ENCODE data around the gene SYNM.

SYNM gene

DNA sequence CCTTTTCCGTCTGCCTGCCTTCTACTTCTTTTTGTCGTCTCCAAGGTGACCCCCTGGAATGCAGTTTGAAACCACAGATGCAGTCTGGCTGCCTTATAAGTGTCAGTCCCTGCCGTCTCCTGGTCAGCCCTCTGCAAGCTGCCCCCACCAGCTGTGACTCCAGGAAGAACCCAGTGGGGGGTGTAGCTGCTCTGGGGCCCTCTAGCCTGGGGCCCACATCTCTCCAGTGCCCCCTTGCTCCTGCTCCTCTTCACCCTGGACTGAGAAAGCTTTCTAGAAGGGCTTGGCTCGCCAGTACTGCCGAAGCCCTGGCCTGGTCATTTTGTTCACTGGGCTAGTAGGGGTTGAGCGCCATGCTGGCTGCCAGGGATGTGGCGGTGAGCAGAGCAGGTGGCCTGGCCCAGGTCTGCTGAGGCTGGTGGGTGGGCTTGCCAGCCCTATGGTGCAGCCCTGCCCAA lies 21.3 kb downstream of the SYNM start:
- no peak overlapping the region for H3K4me3 ChIP-seq (replicated peaks; ENCODE audit: low read depth, low read length)
- DNase-seq (ENCODE audit: extremely low read depth, low read depth): no peak
- TF ChIP-seq, protein P1, sequence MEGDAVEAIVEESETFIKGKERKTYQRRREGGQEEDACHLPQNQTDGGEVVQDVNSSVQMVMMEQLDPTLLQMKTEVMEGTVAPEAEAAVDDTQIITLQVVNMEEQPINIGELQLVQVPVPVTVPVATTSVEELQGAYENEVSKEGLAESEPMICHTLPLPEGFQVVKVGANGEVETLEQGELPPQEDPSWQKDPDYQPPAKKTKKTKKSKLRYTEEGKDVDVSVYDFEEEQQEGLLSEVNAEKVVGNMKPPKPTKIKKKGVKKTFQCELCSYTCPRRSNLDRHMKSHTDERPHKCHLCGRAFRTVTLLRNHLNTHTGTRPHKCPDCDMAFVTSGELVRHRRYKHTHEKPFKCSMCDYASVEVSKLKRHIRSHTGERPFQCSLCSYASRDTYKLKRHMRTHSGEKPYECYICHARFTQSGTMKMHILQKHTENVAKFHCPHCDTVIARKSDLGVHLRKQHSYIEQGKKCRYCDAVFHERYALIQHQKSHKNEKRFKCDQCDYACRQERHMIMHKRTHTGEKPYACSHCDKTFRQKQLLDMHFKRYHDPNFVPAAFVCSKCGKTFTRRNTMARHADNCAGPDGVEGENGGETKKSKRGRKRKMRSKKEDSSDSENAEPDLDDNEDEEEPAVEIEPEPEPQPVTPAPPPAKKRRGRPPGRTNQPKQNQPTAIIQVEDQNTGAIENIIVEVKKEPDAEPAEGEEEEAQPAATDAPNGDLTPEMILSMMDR (IDR thresholded peaks at IDR 0.05; ENCODE audit: low read depth, low read length, missing control alignments): no peak

DNA sequence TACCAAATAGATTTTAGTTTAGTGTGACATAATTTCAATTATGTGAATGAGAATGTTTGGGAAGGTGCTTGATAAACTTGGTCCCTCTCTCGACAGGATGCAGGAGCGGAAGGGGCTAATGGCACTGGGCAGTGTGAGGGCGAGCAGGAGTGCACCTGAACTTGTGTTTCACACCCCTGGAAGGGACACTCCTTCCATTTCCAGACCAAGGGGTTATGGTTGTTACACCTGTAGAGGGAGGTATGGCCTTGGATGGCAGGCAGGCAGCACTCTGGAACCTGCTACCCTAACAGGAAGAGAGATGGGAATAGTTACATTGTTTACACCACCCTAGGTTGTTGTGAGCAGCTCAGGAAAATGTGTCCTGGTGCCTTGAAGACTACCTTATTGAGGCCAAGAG lies 22.1 kb downstream of the SYNM start:
- no peak overlapping the region for H3K4me3 ChIP-seq (replicated peaks; ENCODE audit: low read depth, low read length)
- no peak for DNase-seq (ENCODE audit: extremely low read depth, low read depth)
- TF ChIP-seq, protein P1 (IDR thresholded peaks at IDR 0.05; ENCODE audit: low read depth, low read length, missing control alignments): no peak

DNA sequence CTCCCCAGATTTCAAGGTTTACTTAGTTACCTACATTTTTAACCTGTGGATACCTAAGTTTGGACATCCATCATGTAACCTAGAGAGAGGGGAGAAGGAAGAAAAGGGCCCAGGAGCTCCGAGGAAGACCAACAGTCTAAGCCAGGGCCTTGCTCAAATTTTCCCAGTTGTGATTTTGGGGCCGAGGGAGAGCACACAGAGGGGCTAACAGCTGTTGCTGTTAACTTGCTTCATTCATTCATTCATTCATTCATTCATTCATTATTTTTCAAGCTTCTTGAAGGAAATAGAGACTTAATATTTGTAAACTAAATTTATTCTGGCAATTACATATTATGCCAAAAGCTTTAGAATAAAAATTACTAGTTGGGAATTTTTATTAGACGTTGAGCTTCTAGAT lies 22.9 kb downstream of the SYNM start:
- DNase-seq (ENCODE audit: extremely low read depth, low read depth): no peak
- TF ChIP-seq, protein P1 (IDR thresholded peaks at IDR 0.05; ENCODE audit: low read depth, low read length, missing control alignments): no peak
- H3K4me3 ChIP-seq (replicated peaks; ENCODE audit: low read depth, low read length): no peak overlapping the region

DNA sequence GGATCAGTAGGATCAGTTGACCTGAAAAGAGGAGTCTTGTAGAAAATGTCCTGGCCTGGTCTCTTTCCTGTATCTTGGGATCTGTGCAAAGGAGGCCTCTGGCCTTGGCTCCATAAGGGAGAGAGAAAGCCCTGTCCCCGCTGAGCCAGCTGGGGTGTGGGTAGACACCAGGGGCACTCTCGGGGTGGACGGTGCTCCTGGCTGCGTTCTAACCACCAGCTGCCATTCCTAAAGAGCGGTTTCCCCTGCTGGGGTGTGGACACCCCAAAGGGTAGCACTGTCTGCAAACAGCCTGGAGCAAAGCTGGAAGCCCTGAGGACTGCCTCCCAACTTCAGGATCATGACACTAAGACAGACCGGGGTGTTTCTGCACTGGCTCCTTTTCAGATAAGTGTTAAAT lies 23.5 kb downstream of the SYNM start:
- TF ChIP-seq, protein P1 (IDR thresholded peaks at IDR 0.05; ENCODE audit: low read depth, low read length, missing control alignments): no peak
- H3K4me3 ChIP-seq (replicated peaks; ENCODE audit: low read depth, low read length): no peak overlapping the region
- DNase-seq (ENCODE audit: extremely low read depth, low read depth): no peak

DNA sequence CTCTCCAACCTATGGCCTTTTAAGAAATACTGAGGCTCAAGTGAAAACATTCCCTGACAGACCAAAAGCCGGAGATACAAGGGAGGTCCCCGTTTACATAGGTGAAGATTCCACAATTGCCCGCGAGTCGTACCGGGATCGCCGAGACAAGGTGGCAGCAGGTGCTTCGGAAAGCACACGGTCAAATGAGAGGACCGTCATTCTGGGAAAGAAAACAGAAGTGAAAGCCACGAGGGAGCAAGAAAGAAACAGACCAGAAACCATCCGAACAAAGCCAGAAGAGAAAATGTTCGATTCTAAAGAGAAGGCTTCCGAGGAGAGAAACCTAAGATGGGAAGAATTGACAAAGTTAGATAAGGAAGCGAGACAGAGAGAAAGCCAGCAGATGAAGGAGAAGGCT lies 24.8 kb downstream of the SYNM start:
- DNase-seq (ENCODE audit: extremely low read depth, low read depth): no peak
- no peak overlapping the region for H3K4me3 ChIP-seq (replicated peaks; ENCODE audit: low read depth, low read length)
- TF ChIP-seq, protein P1 (IDR thresholded peaks at IDR 0.05; ENCODE audit: low read depth, low read length, missing control alignments): no peak

DNA sequence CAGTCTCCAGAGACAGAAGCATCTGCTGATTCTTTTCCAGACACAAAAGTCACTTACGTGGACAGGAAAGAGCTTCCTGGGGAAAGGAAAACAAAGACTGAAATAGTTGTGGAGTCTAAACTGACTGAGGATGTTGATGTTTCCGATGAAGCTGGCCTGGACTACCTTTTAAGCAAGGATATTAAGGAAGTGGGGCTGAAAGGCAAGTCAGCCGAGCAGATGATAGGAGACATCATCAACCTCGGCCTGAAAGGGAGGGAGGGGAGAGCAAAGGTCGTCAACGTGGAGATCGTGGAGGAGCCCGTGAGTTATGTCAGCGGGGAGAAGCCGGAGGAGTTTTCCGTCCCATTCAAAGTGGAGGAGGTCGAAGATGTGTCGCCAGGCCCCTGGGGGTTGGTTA lies 25.4 kb downstream of the SYNM start:
- H3K4me3 ChIP-seq (replicated peaks; ENCODE audit: low read depth, low read length): no peak overlapping the region
- TF ChIP-seq, protein P1 (IDR thresholded peaks at IDR 0.05; ENCODE audit: low read depth, low read length, missing control alignments): no peak

DNA sequence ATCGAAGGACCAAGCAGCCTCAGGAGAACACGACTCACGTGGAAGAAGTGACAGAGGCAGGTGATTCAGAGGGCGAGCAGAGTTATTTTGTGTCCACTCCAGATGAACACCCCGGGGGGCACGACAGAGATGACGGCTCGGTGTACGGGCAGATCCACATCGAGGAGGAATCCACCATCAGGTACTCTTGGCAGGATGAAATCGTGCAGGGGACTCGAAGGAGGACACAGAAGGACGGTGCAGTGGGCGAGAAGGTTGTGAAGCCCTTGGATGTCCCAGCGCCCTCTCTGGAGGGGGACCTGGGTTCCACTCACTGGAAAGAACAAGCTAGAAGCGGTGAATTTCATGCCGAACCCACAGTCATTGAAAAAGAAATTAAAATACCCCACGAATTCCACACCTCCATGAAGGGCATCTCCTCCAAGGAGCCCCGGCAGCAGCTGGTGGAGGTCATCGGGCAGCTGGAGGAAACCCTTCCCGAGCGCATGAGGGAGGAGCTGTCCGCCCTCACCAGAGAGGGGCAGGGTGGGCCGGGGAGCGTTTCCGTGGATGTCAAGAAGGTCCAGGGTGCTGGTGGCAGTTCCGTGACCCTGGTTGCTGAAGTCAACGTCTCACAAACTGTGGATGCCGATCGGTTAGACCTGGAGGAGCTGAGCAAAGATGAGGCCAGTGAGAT lies 26.0 kb downstream of the SYNM start:
- DNase-seq (ENCODE audit: extremely low read depth, low read depth): no peak
- TF ChIP-seq, protein P1 (IDR thresholded peaks at IDR 0.05; ENCODE audit: low read depth, low read length, missing control alignments): no peak
- no peak overlapping the region for H3K4me3 ChIP-seq (replicated peaks; ENCODE audit: low read depth, low read length)

More for the DNA sequence above, 25.4 kb downstream of the SYNM start:
- no peak for DNase-seq (ENCODE audit: extremely low read depth, low read depth)

Data from HFF-Myc (cell line).